ENCODE measurements around the gene ASIC2. TPM values are rescaled to one million over a fixed set of nuclear protein-coding genes. Genes with fewer than 3 reads are reported as not detected.

The ASIC2 gene
- total RNA-seq, 1 experiment from 2014 or later, result 0.74 TPM

DNA sequence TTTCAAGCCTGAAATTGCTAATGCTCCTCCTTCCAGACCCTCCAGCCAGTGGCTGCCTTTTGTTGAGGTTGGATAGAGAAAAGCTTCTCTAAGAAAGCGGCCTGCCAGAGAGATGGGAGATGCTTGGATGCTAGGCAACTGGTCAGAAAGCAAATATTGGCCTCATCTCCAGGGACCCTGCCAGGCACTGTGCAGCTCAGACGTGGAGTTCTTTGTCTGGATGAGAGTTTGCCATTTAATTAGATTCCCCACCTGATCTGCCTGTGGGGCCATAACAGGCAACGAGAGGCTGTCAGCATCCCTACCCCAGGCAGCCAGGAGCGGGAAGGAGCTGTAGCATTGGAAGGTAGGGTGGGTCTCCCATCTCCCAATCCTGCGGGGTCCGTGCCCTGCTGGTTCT lies 52.7 kb downstream of the ASIC2 start:
- H3K14ac ChIP-seq (ENCODE audit: insufficient read depth, low read length), result no peak overlapping the region
- H4K20me1 ChIP-seq (ENCODE audit: control insufficient read depth, insufficient read depth, insufficient read length), result peaks cover 2% of the 10 kb centered on the region
- Mint-ChIP-seq H3K4me1 (peaks cover 0 to 2% of the 10 kb centered on the region in 2 experiments; a peak in 1 of 4 replicates), H3K36me3 (ENCODE audit: insufficient read depth in 1 of 3, low read depth in 3 of 3) (no peaks in the 10 kb centered on the region), H3K9me3 (no peaks in the 10 kb centered on the region), H3K27me3 (ENCODE audit: low read depth) (peaks cover 1% of the 10 kb centered on the region), H3K4me3 (no peak overlapping the region), H3K27ac (no peak overlapping the region)
- TF ChIP-seq, protein P1, sequence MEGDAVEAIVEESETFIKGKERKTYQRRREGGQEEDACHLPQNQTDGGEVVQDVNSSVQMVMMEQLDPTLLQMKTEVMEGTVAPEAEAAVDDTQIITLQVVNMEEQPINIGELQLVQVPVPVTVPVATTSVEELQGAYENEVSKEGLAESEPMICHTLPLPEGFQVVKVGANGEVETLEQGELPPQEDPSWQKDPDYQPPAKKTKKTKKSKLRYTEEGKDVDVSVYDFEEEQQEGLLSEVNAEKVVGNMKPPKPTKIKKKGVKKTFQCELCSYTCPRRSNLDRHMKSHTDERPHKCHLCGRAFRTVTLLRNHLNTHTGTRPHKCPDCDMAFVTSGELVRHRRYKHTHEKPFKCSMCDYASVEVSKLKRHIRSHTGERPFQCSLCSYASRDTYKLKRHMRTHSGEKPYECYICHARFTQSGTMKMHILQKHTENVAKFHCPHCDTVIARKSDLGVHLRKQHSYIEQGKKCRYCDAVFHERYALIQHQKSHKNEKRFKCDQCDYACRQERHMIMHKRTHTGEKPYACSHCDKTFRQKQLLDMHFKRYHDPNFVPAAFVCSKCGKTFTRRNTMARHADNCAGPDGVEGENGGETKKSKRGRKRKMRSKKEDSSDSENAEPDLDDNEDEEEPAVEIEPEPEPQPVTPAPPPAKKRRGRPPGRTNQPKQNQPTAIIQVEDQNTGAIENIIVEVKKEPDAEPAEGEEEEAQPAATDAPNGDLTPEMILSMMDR (conservative IDR thresholded peaks at IDR 0.05), result no peak
- H2BK20ac ChIP-seq (ENCODE audit: low read depth, low read length, poor library complexity, severe bottlenecking), result no peak overlapping the region
- no peak overlapping the region for H2BK5ac ChIP-seq (ENCODE audit: insufficient read length, low read length)
- no peak overlapping the region for H2AFZ ChIP-seq (ENCODE audit: low read length)
- H3K4me1 ChIP-seq (ENCODE audit: insufficient read depth, low read length), result no peaks in the 10 kb centered on the region
- no peaks in the 10 kb centered on the region for H3K9me3 ChIP-seq (ENCODE audit: control insufficient read depth, low read depth, low read length)
- H2BK12ac ChIP-seq (ENCODE audit: insufficient read length, low read depth, low read length), result no peak overlapping the region
- no peak overlapping the region for H3T11ph ChIP-seq (ENCODE audit: low read length)
- no peak overlapping the region for H3K23ac ChIP-seq (ENCODE audit: insufficient read length, low read depth, low read length)
- H3K4me2 ChIP-seq (ENCODE audit: insufficient read depth, insufficient read length, low read length), result no peak overlapping the region
- no peak overlapping the region for H2BK15ac ChIP-seq (ENCODE audit: low read depth, low read length)
- H3K27ac ChIP-seq (ENCODE audit: insufficient read length, low read depth, low read length), result no peak overlapping the region
- no peak overlapping the region for H2BK120ac ChIP-seq (ENCODE audit: low read depth, low read length, poor library complexity, severe bottlenecking)
- H3K79me1 ChIP-seq (ENCODE audit: insufficient read depth, low read depth, low read length, poor library complexity, severe bottlenecking), result no peaks in the 10 kb centered on the region
- no peak for DNase-seq
- H4K91ac ChIP-seq (ENCODE audit: insufficient read length, low read depth, low read length), result no peak overlapping the region
- H3K23me2 ChIP-seq (ENCODE audit: insufficient read length, low read depth, low read length, poor library complexity, severe bottlenecking), result no peaks in the 10 kb centered on the region
- no peak overlapping the region for H4K5ac ChIP-seq (ENCODE audit: insufficient read length, low read depth, low read length)
- H3K9ac ChIP-seq (ENCODE audit: extremely low read depth, insufficient read length, low read length), result no peak overlapping the region
- no CpG with 5 or more reads among the region's 6 CpGs for WGBS (ENCODE audit: extremely low coverage, insufficient read length, low lambda C conversion rate)
- H3K18ac ChIP-seq (ENCODE audit: insufficient read length, low read depth, low read length), result no peak overlapping the region
- H3K4ac ChIP-seq (ENCODE audit: low read depth, low read length), result no peak overlapping the region
- no peak overlapping the region for H3K56ac ChIP-seq (ENCODE audit: insufficient read length, low read depth, low read length)
- no peaks in the 10 kb centered on the region for H3K79me2 ChIP-seq (ENCODE audit: insufficient read depth, low read length)
- H2AK5ac ChIP-seq (ENCODE audit: insufficient read length, low read length), result no peak overlapping the region
- no peak overlapping the region for H4K8ac ChIP-seq (replicated peaks; ENCODE audit: insufficient read length, low read depth, low read length)
- no peaks in the 10 kb centered on the region; the same call in 1 of the 2 replicates for H3K27me3 ChIP-seq (ENCODE audit: insufficient read depth, low read length)

Measured in H9 (cell line).